Skin epidermis (tissue), 12 donors: Measurements from ENCODE around the gene TTC39C.
"Not testable (repeated sequence)": the region's sequence is repeated elsewhere in the genome, so short reads cannot be mapped to it uniquely, and the experiment has no call there.

ENCODE experiments used
- H3K27ac ChIP-seq, 21 experiments: fragments of 200-600 bp; sonication (generic) in 11 of 21; one replicate each; pipeline ENCODE4 v1.5.0; 2020; ENCODE audit warnings: mild to moderate bottlenecking in 3 of 21, inconsistent platforms in 2 of 21, moderate library complexity in 2 of 21
- H3K4me3 ChIP-seq, 7 experiments: fragments of 200-600 bp; sonication (generic) in 2 of 7; one replicate each; pipeline ENCODE4 v1.5.0; 2020; ENCODE audit warnings: inconsistent platforms in 2 of 7, mild to moderate bottlenecking in 2 of 7, moderate library complexity in 1 of 7

TTC39C gene

GRCh38 chr18:24041691-24042090 lies 27.1 kb downstream of the TTC39C start:
- Histone ChIP-seq H3K27ac (no peak overlapping the region), H3K4me3 (no peak overlapping the region)

- no peak overlapping the region for H3K4me3 ChIP-seq
- H3K27ac ChIP-seq: no peak overlapping the region
These were observed 28.8 kb downstream of the TTC39C start for GRCh38 chr18:24043403-24043802.

GRCh38 chr18:24048261-24048660 lies 33.7 kb downstream of the TTC39C start:
- H3K4me3 ChIP-seq: no peak overlapping the region
- no peak overlapping the region for H3K27ac ChIP-seq

- no peak overlapping the region for H3K27ac ChIP-seq
- no peak overlapping the region for H3K4me3 ChIP-seq
These were observed 34.6 kb downstream of the TTC39C start for GRCh38 chr18:24049142-24049541.

GRCh38 chr18:24051031-24051947 lies 36.7 kb downstream of the TTC39C start:
- H3K27ac ChIP-seq: no peak overlapping the region
- H3K4me3 ChIP-seq: no peak overlapping the region

GRCh38 chr18:24052053-24052452 lies 37.5 kb downstream of the TTC39C start:
- Histone ChIP-seq H3K27ac (no peak overlapping the region), H3K4me3 (no peak overlapping the region)

GRCh38 chr18:24053211-24053610 lies 38.7 kb downstream of the TTC39C start:
- no peak overlapping the region for H3K4me3 ChIP-seq
- peak overlapping the region in 8 of 21 experiments; percentile 1 to 61 (median 26) for H3K27ac ChIP-seq

GRCh38 chr18:24054130-24054529 lies 39.6 kb downstream of the TTC39C start:
- peak overlapping the region in 10 of 21 experiments; percentile 1 to 61 (median 16) for H3K27ac ChIP-seq

GRCh38 chr18:24055009-24055804 lies 40.7 kb downstream of the TTC39C start:
- peak overlapping the region in 2 of 21 experiments; percentile 15 to 26 for H3K27ac ChIP-seq
- H3K4me3 ChIP-seq: no peak overlapping the region

More at GRCh38 chr18:24054130-24054529, 39.6 kb downstream of the TTC39C start:
- H3K4me3 ChIP-seq: no peak overlapping the region

GRCh38 chr18:24055878-24056277 lies 41.3 kb downstream of the TTC39C start:
- H3K27ac ChIP-seq: peak overlapping the region in 2 of 21 experiments; percentile 7 to 26
- no peak overlapping the region for H3K4me3 ChIP-seq

GRCh38 chr18:24056506-24056905 lies 42.0 kb downstream of the TTC39C start:
- Histone ChIP-seq H3K27ac (peak overlapping the region in 1 of 21 experiments; percentile 26), H3K4me3 (no peak overlapping the region)

GRCh38 chr18:24057804-24058203 lies 43.2 kb downstream of the TTC39C start:
- Histone ChIP-seq H3K4me3 (no peak overlapping the region), H3K27ac (no peak overlapping the region)

GRCh38 chr18:24059385-24059784 lies 44.8 kb downstream of the TTC39C start:
- H3K27ac ChIP-seq: not testable (repeated sequence)

GRCh38 chr18:24060644-24061043 lies 46.1 kb downstream of the TTC39C start:
- no peak overlapping the region for H3K27ac ChIP-seq
- no peak overlapping the region for H3K4me3 ChIP-seq

More at GRCh38 chr18:24059385-24059784, 44.8 kb downstream of the TTC39C start:
- not testable (repeated sequence) for H3K4me3 ChIP-seq

- Histone ChIP-seq H3K27ac (peak overlapping the region in 3 of 21 experiments; percentile 11 to 58 (median 24)), H3K4me3 (no peak overlapping the region)
These were observed 48.7 kb downstream of the TTC39C start for GRCh38 chr18:24063121-24063731.

GRCh38 chr18:24064391-24065100 lies 50.0 kb downstream of the TTC39C start:
- H3K27ac ChIP-seq: peak overlapping the region in 4 of 21 experiments; percentile 9 to 45 (median 27)
- H3K4me3 ChIP-seq: no peak overlapping the region

- H3K27ac ChIP-seq: no peak overlapping the region
- H3K4me3 ChIP-seq: no peak overlapping the region
These were observed 51.4 kb downstream of the TTC39C start for GRCh38 chr18:24065906-24066305.

- no peak overlapping the region for H3K4me3 ChIP-seq
- H3K27ac ChIP-seq: no peak overlapping the region
These were observed 54.6 kb downstream of the TTC39C start for GRCh38 chr18:24068945-24069693.

- no peak overlapping the region for H3K27ac ChIP-seq
- no peak overlapping the region for H3K4me3 ChIP-seq
These were observed 56.5 kb downstream of the TTC39C start for GRCh38 chr18:24071029-24071428.
